Activated T-helper 9 cell treated with anti-CD3 and anti-CD28 coated beads, Interleukin-2, amount 50 U/mL, for 16 hours (primary cell): ENCODE results near the gene ATP11A.
"Not testable (repeated sequence)": the region's sequence is repeated elsewhere in the genome, so short reads cannot be mapped to it uniquely, and the experiment has no call there.

ENCODE experiments used
- DNase-seq: peaks from one replicate; pipeline ENCODE4 v3.0.0-alpha.2; 2020; ENCODE audit warnings: low read depth

The ATP11A gene

GRCh38 chr13:112863356-112863755 is 173.5 kb downstream of the ATP11A start:
- not testable (repeated sequence) for DNase-seq

GRCh38 chr13:112865478-112865877 is 175.6 kb downstream of the ATP11A start:
- DNase-seq = not testable (repeated sequence)

- DNase-seq = no peak
Observed at GRCh38 chr13:112867301-112867711, 177.5 kb downstream of the ATP11A start.

- DNase-seq = no peak
Observed at GRCh38 chr13:112868308-112868707, 178.5 kb downstream of the ATP11A start.

- DNase-seq = no peak
Observed at GRCh38 chr13:112869202-112870050, 179.6 kb downstream of the ATP11A start.

- DNase-seq = no peak
Observed at GRCh38 chr13:112870051-112870331, 180.2 kb downstream of the ATP11A start.

GRCh38 chr13:112870737-112871287 is 181.0 kb downstream of the ATP11A start:
- no peak for DNase-seq

GRCh38 chr13:112871742-112872141 is 181.9 kb downstream of the ATP11A start:
- no peak for DNase-seq

GRCh38 chr13:112872657-112873631 is 183.1 kb downstream of the ATP11A start:
- not testable (repeated sequence) for DNase-seq

GRCh38 chr13:112873851-112874750 is 184.3 kb downstream of the ATP11A start:
- DNase-seq = peak; percentile 56

GRCh38 chr13:112874751-112875300 is 185.0 kb downstream of the ATP11A start:
- no peak for DNase-seq

GRCh38 chr13:112875627-112876026 is 185.8 kb downstream of the ATP11A start:
- no peak for DNase-seq

GRCh38 chr13:112876305-112877000 is 186.6 kb downstream of the ATP11A start:
- DNase-seq = no peak

- DNase-seq = no peak
Observed at GRCh38 chr13:112877066-112877465, 187.2 kb downstream of the ATP11A start.

GRCh38 chr13:112877539-112877938 is 187.7 kb downstream of the ATP11A start:
- DNase-seq = no peak

GRCh38 chr13:112877976-112878955 is 188.4 kb downstream of the ATP11A start:
- no peak for DNase-seq

- DNase-seq = no peak
Observed at GRCh38 chr13:112879283-112879833, 189.5 kb downstream of the ATP11A start.

GRCh38 chr13:112880221-112880641 is 190.4 kb downstream of the ATP11A start:
- DNase-seq = no peak

- no peak for DNase-seq
Observed at GRCh38 chr13:112880976-112881540, 191.2 kb downstream of the ATP11A start.
